NCI-H128 (cell line): ENCODE data around the gene OR10H1.
"Not testable (repeated sequence)": the region's sequence is repeated elsewhere in the genome, so short reads cannot be mapped to it uniquely, and the experiment has no call there.

ENCODE experiments used
- DNase-seq: peaks from one replicate; lab custom pipeline; 2025; ENCODE audit not compliant: unreplicated experiment; lab: John Stamatoyannopoulos, UW

Gene OR10H1

GRCh38 chr19:15828611-15829305 is 13.3 kb upstream of the OR10H1 start:
- not testable (repeated sequence) for DNase-seq

DNA sequence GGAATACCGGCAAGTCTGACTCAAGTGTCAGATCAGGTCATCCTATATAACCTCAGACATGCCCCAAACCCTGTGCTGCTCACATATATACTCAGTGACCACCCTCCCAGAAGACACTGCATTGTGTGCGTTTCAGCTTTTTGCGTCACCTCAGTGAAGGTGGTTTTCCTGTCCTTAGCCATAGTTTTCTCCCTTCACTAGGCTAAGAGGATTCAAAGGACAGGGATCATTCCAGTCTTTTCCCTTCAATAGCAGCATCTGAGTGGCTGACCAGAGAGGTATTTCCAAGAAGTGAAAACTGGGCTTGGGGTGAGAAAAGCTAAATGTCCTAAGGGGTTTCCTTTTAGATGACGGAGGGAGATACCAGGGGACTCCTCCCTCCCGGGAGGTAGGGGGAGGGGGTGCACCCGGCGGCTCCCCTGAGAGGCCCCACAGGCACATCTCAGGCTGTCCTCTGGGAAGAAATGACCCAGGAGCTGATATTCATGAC is 12.7 kb upstream of the OR10H1 start:
- DNase-seq, result no peak

- no peak for DNase-seq
Observed at GRCh38 chr19:15825753-15826152, 10.3 kb upstream of the OR10H1 start.

DNA sequence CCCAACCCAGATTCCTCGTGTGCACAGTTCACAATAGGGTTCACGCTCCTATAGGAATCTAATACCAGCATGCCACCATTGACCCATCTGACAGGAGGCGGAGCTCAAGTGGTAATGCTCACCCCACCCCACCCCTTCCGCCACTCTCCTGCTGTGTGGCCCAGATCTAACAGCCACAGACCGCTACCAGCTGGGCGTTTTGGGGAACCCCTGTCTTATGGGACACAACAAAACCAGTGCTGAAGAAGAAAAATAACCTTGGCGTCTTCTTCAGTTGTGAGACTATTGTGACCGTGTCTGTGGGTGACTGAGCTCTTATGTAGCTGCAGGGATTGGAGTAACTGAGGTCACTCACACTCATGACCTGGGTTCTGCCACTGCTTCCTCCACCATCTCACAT is 5.2 kb upstream of the OR10H1 start:
- DNase-seq, result no peak

DNA sequence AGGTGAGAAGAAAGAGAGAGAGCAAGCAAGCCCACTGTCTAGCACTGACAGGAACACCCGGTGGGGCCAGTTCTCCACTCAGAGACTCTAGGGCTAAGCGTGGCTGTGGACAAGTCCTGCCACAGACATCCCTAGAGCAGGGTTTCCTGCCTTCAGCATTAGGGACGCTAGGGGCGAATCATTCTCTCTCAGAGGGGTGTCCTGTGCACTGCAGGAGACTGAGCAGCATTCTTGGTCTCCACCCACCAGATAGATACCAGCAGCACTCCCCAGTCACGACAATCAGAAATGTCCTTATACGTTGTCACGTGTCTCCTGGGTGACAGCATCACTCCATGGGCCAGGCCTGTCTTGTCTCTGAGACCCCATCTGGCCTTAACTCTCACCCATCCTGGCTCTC is 1.5 kb downstream of the OR10H1 start:
- DNase-seq, result no peak

DNA sequence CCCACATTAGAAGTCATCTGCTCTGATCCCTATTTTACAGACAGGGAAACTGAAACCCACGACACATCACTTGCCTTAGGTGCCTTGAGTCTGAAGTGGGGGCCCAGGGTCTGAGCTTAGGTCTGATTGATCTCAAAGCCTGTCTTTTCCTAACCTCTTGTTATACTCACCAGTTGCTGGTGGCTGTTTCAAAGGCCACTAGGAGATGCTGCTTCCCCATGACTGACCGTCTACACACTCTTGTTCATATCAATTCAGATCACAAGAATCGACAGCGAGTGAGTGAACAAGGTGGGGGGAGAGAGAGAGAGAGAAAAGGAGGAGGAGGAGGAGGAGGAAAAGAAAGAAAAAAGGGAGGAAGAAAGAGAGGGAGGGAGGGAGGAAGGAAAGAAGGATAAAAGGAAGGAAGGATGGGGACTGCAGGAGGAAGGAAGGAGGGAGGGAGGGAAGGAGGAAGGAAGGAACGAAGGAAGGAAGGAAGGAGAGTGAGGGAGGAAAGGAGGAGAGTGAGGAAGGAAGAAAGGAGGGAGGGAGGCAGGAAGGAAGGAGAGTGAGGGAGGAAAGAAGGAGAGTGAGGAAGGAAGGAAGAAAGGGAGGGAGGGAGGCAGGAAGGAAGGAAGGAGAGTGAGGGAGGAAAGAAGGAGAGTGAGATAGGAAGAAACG is 3.3 kb downstream of the OR10H1 start:
- DNase-seq, result no peak

- no peak for DNase-seq
Observed at GRCh38 chr19:15811476-15811875, 4.0 kb downstream of the OR10H1 start.

DNA sequence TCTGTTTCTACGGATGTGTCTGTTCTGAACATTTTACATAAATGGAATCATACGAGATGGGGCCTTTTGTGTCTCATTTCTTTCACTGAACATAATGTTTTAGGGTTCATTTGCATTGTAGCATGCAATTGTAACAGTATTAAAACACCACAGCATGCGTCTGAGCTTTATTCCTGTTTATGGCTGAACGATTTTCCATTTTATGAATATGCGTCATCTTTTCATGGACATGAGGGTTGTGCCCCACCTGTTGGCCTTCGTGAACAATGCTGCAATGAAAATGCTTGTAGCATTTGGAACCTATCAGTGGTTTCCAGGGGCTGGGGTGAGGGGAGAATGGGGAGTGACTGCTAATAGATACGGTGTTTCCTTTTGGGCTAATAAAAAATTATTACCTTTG is 5.1 kb downstream of the OR10H1 start:
- DNase-seq, result no peak

DNA sequence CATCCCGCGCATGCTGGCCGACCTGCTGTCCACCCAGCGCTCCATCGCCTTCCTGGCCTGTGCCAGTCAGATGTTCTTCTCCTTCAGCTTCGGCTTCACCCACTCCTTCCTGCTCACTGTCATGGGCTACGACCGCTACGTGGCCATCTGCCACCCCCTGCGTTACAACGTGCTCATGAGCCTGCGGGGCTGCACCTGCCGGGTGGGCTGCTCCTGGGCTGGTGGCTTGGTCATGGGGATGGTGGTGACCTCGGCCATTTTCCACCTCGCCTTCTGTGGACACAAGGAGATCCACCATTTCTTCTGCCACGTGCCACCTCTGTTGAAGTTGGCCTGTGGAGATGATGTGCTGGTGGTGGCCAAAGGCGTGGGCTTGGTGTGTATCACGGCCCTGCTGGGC is 21.2 kb downstream of the OR10H1 start:
- DNase-seq, result not testable (repeated sequence)

- no peak for DNase-seq
Observed at GRCh38 chr19:15790096-15790495, 25.4 kb downstream of the OR10H1 start.

DNA sequence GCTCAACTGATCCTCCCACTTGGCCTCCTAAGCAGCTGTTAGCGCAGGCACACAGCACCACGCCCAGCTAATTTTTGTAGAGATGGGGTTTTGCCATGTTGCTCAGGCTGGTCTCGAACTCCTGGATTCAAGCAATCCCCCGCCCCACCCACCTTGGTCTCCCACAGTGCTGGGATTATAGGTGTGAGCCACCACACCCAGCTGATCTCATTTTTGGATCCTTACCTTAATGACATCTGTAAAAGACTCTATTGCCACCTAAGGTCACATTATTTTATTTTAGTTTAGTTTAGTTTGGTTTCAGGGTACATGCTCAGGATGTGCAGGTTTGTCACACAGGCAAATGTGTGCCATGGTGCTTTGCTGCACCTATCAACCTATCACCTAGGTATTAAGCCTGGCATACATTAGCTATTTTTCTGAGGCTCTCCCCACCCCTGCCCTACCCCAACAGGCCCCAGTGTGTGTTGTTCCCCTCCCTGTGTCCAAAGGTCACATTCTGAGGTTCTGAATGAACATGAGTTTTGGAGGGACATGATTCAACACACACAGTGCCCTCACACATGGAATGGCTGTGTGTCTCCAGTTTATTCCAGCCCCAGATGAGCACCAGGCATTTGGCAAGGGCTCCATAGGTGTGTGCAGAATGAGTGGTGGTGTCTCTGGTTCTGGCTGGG is 26.7 kb downstream of the OR10H1 start:
- DNase-seq, result no peak

DNA sequence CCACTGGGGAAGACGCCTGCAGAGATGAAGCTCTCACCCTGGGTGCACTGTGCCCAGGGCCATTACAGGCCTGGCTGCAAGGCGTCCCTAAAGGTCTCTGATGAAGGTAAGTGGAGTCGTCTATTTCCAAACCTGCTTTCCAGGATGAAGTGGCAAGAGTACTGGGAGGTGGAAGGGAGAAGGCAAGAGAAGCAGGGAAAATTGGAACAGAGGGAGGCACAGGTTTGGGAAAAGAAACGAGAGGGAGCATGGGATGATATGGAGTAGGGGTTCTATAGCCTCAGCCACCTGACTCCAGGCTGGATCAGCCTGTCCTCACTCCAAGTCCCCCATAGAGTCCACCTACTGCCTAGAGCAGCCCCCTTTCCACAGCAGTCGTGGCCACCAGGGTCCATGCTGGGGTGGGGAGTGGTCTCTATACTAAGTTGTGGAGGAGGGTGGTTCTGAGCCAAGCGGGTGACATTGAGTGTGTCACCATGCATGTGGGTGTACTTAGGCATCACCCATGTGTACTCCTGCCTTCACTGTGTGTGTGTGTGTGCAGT is 27.8 kb downstream of the OR10H1 start, which contains the start of gene OR10H5:
TSS of gene OR10H5 (plus strand) at position 51 of the 545 bp plus-strand sequence. CDS start 6,388 bp downstream, outside the sequence.
- DNase-seq, result no peak

DNA sequence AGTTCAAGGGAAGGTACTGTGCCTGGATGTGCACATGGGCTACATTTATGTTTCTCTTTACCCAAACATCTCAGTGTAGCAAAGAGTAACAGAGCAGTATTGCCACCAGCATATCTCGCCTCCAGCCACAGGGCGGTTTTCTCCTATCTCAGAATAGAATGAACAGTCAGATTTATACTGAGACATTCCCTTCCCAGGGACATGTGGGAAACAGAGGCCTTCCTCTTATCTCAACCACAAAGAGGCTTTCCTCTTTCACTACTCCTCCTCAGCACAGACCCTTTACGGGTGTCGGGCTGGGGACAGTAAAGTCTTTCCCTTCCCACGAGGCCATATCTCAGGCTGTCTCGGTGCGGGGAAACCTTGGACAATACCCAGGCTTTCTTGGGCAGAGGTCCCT is 32.6 kb downstream of the OR10H1 start:
- not testable (repeated sequence) for DNase-seq

GRCh38 chr19:15782211-15782610 is 33.3 kb downstream of the OR10H1 start:
- DNase-seq, result no peak

- DNase-seq, result no peak
Observed at GRCh38 chr19:15781661-15782060, 33.8 kb downstream of the OR10H1 start.

DNA sequence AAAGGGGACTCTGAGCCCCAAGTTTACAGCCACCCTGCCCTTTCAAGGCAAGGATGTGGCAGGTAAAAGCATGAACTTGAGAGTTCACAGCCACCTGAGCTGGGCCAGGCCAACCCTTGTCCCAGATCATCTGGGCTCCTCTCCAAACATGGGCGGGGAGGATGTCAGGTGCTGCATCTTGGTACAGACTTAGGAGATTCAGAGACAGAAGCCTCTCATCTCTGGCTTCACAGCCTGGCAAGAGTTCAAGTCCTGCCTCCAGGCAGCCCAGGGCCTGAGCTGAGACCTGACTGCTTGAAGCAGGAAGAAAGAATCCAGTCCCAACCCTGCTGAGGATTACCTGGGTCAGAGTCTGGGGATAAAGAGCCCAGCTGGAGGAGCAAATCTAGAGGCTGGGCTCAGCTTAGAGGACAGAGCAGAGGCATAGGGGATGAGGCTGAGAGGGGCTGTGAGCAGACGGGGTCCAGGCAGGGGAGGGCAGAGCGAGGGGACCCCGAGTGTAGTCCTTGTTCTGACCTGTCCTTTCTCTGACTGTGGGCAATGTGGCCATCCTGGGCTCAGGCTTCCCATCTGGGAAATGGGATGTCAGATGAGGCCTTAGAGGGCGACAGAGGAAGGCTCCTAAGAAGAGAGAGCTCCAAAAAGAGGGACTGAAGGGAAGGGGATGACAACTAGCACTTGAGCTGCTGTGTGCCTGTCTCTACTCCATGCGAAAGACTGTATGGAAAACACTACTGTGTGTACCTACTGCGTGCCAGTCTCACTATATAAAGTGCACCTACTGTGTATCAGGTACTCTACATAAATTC is 34.6 kb downstream of the OR10H1 start:
- no peak for DNase-seq

DNA sequence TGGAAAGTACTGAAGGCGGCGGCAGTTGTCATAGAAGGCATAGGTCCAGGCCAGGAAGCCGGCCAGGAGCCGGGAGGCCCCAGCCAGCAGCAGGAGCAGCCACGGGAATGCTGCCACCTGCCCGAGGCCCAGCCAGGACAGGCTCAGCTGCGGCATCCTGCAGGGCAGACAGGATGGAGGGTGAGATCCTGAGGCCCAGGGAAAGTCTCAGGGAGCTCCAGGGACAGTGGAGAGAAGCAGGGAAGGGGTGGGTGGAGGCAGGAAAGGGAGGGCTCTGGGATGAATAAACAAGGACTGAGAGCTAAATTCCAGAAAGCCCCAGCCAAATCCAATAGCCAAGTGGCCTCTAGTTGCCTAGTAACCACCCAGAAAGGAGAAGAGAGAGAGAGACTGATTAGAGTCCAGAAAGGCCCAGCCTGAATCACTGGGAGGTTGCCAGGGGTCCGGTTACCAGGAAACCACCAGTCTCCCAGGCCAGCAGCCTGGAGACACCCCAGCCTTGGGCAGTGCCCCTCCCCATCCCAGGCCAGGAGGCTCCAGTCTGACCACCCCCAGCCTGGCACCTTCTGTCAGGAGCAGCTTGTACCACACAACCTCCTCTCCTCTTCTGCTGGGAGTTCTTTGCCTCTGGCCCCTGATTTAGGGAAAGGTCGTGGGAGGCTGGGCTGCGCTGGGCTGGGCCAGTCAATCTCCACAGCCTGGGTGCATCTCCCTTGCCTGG is 35.5 kb downstream of the OR10H1 start:
- DNase-seq, result no peak

DNA sequence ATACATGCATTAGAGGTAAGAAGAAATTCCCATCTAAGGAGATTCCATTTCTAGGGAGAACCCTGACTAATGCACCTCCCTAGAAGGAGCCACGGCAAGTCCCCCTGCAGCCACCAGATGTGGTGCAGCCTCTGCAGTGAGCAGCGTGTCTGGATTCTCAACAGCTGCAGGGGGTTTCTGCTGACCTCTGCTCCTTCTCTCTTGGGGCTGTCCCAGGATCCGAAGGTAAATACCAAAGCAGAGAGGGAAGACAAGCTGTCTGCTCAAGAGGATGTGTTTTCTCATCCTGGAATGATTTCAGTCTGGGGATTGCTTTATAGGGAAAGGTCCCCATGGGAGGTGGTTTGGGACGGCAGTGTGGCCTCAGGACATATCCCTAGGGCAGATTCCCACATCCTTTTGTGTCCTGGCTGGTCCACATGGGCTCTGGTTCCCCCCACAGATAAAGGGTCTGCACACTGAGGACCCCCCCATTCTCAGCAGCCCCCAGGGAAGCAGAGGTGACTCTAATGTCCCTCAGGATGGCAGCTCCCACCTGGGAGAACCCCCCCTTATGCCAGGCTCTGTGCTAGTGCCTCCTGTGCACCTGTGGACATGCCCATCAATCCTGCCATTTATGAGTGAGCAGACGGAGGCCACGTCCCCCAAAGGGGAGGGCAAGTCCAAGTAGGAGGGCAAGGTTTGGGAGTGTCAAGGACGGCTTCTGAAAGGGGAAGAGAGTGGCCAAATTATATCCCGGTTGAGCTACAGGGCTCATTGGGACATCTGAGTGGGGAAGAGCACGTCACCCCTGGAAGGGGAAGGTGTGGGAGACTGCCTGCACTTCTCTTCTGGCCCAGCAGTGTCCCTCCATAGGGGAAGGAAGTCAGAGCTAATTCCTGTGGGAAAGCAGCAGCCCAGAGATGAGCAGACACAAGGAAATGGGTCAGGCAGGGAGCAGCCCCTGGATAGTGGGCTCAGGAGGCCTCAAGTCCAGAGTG is 38.2 kb downstream of the OR10H1 start:
- DNase-seq, result no peak

- no peak for DNase-seq
Observed at GRCh38 chr19:15776264-15776663, 39.2 kb downstream of the OR10H1 start.
